Fibroblast of skin of right quadriceps (primary cell): ENCODE results near the gene ATP8B1.

ENCODE experiments used
- DNase-seq: peaks from one replicate; pipeline ENCODE4 v3.0.0-alpha.2; 2013

ATP8B1 gene

GRCh38 chr18:57791192-57791591, 11.9 kb downstream of the ATP8B1 start:
- DNase-seq, result no peak

GRCh38 chr18:57790316-57790715, 12.8 kb downstream of the ATP8B1 start:
- DNase-seq, result no peak

- no peak for DNase-seq
Measured at GRCh38 chr18:57789759-57790158, 13.4 kb downstream of the ATP8B1 start.

DNA sequence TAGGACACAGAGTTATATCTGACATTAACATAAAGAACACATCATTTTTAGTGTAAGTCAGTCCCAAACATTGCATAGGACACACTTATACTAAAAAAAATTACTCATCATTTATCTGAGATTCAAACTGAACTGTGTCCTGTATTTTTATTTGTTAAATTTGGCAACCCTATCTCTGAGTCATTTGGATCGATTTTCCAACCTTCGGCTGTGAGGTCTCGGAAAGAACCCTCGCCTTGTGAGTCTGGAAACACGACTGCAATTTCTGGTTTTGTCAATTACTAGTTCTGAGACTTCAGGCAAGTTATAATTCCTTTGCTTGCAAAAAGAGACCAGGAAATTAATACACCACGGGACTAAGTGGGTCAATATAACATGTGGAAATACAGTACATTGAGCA, 14.0 kb downstream of the ATP8B1 start:
- peak; percentile 78 for DNase-seq

DNA sequence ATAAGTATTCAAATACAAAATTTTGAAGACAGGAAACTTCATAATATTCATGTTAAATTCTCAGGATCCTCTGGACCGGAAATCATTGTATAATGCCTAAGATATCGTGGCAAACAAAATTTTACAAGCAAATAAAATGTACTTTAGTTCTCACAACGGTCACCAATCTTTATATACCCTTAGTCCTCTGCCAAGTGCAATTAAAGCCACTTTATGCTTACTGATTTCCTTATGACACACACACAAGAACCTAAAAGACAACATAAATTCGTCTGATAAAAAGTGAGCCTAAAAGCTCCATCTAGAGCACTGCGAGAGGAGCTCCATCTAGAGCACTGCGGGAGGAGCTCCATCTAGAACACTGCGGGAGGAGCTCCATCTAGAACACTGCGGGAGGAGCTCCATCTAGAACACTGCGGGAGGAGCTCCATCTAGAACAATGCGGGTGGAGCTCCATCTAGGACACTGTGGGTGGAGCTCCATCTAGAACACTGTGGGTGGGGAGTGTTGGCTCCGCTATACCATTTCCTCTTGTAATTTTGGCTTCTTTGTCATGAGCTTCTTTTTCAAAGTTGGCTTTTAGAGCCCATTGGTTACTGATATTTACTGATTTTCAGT, 15.9 kb downstream of the ATP8B1 start:
- DNase-seq, result no peak

DNA sequence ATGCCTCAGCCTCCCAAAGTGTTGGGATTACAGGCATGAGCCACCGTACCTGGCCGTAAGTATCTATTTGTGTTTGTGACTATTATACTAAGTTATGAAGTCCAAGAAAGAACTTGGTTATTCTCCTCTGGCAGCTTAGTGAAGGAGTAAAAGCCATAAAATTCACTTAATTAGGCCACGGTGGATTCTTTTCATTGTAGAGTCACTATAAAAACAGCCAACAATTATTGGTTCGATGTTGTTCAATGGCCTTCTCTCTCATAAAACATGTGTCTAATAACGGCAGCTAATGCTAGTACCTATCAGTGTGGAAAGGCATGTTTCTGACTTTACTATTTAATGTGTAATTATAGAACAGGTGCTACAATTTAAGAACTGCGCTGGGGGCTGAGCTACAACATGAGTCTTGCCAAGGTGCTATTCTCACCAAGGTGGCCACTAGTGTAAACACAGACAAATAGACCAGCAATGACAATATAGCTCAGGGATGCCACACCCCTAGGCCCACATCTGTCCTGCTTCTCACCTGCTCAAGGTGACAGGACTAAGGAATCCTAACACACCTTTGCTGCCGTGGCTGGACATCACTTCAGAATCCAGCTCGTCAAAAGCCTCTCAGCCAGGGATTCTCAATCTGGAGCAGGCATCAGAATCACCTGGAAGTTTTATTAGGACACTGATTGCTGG, 17.2 kb downstream of the ATP8B1 start:
- DNase-seq, result no peak

- no peak for DNase-seq
Measured at GRCh38 chr18:57784801-57785114, 18.4 kb downstream of the ATP8B1 start.

GRCh38 chr18:57784034-57784800, 18.9 kb downstream of the ATP8B1 start:
- peak; percentile 80 for DNase-seq

DNA sequence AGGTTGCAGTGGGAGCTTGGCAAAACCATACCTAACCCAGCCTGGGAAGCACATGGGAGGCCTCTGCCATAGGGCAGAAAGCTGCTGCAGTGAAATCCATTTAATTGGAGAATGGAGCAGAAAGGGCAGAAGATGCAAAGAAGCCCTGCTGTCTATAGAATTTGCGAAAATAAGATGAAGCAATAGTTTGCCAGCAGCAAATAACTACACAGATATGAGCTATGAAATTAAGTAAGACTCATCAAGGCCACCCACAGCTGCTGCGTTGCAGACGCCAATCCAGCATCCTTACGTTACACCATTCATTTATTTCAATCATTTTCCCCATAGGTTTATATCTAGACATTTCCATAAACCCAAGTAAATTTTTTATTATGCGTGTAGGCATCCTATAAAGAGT, 21.1 kb downstream of the ATP8B1 start:
- DNase-seq, result no peak

DNA sequence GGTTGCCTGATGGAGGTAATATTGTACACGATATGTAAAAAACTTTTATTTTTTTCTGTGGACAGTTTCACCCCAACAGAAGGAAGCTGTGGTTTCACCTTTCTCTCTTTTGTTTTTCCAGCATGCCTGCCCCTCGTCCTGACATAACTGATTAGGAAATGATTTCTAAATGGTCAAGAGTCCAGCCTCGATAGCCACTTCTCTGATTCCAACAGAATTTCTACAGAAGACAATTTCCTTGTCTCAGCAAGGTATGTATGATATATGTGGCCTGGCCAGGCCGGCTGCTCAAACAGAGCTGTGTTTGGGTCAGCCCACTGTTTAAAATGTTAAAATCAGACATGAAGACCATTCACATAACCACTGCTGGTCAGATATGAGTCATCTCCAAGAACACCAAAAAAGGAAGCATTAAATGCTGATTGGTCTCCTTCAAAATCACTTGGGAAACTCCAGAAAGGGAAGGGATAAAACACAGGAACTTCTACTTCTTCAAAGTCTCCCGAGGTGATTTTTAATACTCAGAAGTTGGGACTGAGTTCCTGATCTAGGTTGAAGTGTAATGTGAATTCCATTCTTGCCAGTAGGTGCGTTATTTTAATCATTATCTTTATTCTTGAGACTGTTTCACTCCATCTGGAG, 22.3 kb downstream of the ATP8B1 start:
- DNase-seq, result peak; percentile 87

GRCh38 chr18:57780318-57780705, 22.8 kb downstream of the ATP8B1 start:
- DNase-seq, result peak; percentile 77

DNA sequence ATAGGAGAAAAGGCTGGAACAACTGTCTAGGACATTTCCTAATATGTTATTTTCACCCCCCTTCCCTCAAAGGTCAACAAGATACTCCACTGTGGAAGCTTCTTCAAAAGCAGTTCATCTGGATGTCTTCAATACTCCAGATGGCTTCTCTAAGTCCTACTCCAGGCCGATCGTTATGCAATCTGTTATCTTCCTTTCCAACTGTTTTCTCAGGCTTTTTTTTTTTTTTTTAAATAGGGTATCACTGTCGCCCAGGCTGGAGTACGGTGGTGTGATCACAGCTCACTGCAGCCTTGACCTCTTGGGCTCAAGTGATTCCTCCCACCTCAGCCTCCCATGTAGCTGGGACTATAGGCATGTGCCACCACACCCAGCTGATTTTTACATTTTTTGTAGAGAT, 26.3 kb downstream of the ATP8B1 start:
- DNase-seq, result no peak

DNA sequence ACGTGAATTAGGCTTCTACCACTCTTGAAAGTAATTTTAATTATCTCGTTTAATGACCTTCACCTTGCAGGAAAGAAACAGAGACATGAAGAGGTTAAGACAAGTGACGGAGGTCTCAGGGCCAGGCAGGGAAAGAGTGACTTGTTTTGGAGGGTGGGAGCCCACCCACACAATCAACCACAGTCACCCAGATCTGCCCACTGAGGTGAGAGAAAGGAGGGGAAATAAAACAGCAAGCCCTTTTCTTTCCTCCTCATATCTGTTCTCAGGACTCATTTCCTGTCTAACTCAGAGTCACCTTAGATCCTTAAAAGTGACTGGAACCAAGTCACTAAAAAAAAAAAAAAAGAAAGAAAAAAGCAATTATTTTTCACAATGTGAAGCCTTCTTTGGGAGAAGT, 26.8 kb downstream of the ATP8B1 start:
- DNase-seq, result no peak

GRCh38 chr18:57775937-57776336, 27.2 kb downstream of the ATP8B1 start:
- peak; percentile 30 for DNase-seq

- DNase-seq, result no peak
Measured at GRCh38 chr18:57772387-57772799, 30.7 kb downstream of the ATP8B1 start.

GRCh38 chr18:57771626-57772025, 31.5 kb downstream of the ATP8B1 start:
- DNase-seq, result no peak

DNA sequence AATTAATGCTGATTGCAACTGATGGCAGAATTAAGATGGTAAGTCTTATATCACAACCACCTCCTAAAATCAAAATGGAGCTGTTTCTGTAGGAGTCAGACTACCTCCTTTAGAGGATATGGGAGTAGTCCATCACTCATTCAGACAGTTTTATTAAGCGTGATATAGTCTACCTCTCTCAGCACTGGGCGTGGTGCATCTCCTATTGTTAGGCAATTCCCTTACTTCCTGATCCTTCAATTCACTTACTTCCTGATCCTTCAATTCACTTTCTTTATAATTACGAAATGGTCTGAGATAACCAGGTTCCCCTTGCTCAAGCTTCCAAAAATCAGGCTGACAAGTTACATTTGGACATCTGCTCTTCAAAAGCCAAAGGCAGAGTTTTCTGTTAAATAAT, 31.9 kb downstream of the ATP8B1 start:
- no peak for DNase-seq

DNA sequence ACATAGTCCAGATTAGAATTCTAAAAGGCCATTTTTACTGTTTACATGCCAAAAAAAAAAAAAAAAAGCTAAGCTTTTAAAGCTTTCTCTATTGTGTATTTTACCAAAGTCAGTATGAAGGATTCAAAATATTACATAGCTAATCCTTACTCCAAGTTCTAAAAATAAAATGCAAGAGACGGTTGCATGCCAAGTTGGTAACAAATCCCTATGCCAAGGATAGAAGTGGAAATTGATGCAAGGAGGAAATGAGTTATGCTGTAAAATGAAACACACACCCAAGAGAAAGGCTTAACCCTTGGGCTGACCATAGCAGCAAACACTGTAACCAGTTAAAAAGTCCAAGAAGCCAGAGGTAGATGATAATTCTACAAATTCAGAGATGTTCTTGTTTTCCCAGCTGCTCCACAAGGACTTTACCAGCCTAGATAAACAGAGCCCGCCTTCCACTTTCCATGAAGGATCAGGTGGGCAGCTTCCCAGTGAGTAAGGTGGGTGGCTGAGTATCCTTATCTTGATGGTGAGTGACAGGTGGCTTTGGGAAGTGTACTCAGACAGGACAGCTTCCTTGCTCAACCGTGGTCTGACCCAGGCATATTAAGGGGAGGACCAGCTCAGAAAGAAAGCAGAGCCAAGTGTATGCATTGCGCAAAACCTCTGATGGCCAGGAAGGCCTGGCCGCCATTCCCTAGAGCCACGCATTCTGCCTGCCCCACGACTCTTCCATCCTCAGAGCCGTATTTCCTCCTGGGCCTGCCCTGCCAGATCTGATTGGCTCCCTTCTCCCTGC, 34.4 kb downstream of the ATP8B1 start:
- DNase-seq, result peak; percentile 55

GRCh38 chr18:57767259-57768050, 35.7 kb downstream of the ATP8B1 start:
- no peak for DNase-seq

DNA sequence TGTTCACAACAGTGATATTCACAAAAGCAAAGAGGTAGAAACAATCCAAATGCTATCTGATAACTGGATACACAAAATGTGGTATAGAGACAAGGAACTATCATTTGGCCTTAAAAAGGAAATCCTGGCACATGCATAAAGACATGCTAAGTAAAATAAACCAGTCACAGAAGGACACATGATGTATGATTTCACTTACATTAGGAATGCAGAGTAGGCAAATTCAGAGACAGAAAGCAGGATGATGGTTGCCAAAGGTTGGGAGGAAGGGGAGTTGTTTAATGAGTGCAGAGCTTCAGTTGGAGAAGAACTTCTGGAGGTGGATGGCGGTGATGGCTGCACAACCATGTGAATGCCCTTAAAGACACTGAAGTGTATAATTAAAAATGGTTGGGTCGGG, 38.1 kb downstream of the ATP8B1 start:
- DNase-seq, result no peak

DNA sequence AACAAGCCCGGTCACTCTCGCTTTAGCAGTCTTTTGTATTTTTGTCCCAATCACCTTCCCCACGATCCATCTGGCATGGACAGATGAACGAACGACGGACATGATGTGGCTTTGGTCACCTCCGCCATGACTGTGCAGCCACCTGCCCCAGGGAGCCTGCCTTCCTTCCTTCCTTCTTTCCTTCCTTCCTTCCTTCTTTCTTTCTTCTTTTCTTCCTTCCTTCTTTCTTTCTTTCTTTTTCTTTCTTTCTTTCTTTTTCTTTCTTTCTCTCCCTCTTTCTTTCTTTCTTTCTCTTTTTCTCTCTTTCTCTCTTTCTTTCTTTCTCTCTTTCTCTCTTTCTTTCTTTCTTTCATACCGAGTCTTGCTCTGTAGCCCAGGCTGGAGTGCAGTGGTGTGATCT, 39.0 kb downstream of the ATP8B1 start:
- DNase-seq, result no peak

GRCh38 chr18:57762686-57763085, 40.4 kb downstream of the ATP8B1 start:
- no peak for DNase-seq
